ENCODE data around the gene WASL.

Gene WASL

DNA sequence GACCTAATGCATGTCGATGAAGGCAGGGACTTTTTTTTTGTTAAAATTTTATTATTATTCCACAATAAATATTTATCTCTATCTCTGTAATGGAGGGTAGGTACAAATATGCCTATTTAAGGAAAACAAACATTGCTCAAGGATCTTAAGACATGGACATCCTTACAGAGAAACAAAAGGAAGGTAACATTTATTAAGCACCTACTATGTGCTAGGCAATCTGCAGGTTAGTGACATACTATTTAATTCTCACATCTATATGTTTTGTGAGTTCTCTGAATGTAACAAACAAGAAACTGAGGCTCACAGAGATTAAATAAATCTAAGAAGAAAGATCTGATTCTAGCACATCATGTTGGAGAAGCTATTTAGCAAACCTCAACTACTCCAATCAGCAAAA is 61.1 kb downstream of the WASL start:
- DNase-seq: no peak

DNA sequence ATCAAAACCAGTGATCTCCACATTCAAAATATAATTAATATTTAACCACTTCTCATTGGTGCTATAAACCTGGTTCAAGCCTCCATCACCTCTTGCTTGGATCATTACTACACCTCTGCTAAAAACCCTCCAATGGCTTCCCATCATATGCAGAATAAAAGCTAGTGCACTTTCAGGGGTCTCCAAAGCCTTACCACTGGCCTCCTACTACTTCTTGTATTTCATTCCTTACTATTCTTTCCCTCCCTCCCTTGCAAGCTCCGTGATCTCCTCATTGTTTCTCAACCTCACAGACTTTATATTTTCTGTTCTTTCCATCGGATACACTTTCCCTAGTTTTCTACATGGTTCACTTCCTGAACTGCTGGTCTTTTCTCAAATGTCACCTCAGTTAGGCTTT is 61.6 kb downstream of the WASL start:
- no peak for DNase-seq

DNA sequence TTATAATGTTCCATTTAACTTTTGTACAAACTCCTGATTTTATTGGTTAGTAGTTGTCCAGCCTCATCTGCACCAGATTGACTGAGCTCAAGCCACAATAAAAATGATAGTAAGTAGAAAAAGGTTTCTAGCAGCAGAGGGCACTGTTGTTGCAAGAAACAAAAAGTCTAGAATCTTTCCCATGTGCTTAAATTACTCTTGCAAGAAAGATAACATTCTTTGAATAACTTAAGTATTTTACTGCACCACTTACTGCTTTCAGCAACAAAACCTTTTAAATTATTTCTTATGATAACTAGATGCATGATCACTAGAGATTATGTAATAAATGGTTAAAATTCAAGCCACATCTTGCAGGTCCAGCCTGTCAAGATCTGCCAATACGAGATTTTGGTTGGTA is 66.1 kb downstream of the WASL start:
- DNase-seq: peak; percentile 19

DNA sequence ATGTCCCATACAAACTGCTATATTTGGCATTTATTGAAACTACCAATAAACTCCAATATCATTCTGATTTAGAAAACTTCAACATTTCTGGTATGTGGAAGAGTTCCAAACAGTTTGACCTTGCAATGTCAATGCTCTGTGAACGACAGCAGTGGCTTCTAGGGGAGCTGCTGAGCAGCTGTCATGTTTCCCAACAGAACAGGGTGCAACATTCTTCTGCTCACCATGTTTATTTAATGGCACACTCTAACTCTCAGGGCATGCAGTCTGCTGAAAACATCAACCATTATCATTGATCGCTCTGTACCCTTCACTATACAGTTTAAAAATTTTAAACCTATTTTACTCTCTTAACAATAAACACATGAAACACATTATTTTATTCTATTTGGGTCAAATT is 67.2 kb downstream of the WASL start:
- DNase-seq: no peak

DNA sequence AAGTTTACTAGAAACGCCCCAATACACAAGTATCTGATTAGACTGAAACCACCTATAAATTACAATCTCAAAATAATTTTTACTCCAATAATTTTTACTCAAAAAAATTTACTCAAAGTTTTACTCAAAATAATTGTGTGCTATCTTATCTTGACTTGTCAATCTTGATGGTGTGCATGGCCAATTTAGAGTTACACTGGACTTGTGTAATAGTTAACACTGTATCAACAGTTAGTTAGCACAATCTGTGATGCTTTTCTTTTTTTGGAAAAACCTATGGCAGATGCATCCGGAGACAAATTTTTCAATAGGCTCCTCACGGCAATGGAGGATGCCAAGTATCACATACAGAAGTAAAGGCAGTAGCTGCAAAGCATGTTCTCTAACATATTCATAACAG is 68.2 kb downstream of the WASL start:
- DNase-seq: no peak

DNA sequence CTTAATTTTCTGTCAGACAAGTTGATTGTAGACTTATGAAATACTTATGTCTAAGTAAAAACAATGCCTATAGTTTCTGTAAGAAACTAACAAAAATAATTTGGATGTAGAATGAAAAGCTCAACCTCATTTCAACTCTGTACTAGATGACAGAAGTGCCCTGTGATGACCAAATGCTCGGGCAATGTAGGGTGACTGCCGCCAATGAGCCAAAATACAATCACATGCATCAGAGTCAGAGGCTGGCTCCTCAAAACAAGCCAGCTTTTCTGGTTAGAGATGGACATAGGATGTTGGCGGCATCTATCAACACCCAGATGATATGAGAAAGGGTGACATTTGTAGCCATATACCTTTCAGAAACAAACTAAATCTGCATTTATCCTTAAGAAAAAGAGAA is 69.2 kb downstream of the WASL start:
- no peak for DNase-seq

DNA sequence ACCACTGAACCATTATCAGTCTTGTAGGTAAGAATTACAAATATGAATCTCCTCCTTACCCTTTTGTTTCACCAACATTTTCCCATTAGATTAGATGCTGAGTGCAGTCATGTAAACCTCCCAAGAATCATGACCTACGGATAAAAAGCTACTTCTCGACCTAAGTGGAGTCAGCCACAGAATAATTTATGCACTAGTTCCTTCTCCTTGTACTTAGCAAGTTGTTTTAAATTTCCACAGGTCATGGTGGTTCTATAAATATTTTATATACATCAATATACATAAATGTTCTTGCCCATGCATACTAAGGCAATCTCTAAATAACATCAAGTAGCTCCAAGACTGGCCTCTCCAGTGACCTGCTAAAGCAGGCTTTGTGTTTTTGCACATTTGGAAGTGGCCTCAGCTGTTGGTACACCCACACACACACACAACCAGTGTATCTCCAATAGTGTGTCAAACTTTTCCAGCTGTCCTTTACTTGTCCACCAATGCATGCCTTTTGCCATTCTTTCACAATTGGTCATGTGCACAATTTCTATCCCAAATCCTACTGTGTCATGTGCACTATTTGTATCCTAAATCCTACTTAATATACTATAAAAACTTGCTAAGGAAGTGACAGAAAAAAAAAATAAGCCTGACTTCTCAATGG is 71.6 kb downstream of the WASL start:
- DNase-seq: no peak

DNA sequence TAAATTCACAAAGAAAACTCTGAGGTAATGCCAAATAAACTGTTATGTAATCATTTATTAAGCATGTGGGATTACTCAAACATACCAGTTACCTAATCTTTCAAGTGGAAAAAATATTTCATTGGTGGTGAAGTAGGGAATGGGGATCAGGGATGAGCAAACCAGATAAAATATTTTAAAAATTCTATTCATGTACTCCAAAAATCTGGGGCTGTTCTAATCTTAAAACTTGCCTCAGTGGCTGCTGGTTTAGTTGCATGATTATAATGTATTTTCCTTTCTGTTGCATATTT is 73.7 kb downstream of the WASL start:
- DNase-seq: no peak

DNA sequence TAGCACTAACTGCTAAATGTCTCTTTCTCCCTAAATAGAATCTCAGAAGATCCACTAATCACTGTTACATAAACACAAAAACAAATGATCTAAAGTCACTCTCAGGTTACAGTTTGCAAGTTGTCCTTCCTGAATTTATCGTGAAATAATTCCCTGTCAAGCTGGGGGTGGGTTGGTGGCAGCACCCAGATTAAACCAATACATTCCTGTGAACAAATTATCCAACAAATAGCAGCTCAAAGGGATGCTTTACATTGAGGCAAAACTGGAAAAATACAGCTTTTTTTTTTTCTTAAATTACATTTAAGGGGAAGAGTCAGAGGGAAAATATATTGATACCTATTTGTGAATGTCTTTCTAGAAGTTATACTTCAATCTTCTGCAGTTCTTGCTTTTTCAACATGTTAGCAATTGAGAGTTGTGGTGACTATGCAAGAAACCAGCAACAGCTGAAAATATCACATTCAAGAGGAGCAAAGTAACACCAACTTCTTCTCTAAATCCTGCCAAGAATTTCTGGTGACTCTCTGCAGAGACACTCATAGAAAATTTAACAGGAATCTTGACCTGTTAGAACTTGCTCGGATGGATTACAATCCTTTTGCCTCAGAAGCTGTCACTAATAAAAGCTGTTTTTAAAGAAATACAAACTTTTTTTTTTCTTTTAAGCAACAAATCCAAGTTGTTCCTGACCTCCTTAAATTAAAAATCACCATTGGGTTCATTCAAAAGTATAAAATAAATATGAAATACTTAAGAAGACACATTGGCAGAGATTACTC is 74.2 kb downstream of the WASL start:
- DNase-seq: no peak

DNA sequence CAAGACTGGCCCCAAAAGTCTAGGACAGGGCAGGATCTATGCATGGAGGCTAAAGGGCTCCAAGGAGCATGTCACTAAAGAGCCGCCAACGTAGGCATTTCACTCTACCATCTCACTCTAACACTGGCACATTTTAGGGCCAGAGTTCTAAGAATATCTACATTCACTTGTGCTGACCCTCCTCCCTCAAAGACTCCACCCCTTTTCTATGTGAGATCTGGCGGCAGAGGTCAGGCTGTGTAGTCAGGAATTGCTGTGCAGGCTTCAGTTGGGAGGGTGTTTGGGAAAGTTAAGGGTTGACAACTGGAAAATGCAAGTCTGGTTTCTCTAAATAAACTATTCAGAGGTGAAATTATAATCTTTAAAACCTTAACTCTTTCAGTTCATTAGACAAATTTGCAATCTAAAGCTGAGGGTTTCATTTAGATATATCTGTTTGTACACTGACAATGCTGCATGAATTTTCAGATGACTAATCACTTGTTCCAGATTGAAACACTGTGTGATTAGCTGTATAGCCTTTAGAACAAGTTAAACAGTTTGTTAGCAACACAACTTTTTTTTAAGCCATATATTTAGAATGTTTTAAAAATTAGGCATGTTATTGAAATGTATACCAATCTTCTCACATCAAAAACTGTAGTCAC is 74.9 kb downstream of the WASL start:
- no peak for DNase-seq

DNA sequence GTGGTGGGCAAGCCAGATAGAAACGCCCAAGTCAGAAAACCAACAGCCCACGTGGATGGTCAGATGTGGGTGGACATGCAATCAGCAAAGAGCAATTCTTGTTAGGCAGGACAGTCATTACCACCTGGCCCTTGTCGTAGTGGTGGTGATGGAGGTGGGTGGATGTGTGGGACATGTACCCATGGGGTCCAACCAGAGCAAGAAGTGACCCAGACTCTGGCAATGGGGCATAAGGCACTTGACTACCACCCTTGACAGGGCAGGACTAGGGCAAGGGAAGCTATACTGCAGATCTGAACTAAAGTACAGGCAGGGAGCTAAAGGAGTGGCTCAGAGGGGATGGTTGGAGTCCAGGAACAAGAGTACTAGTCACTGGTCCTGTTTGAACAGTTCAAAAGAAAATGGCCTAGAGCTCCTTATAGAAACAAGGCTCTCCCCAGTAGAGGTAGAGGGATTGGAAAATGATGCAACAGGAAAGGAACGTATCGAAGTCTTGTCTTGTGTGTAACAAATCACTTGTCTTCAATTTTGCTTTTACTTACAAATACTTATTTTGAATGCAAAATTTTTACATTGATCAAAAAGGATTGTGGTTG is 75.6 kb downstream of the WASL start:
- DNase-seq: no peak

DNA sequence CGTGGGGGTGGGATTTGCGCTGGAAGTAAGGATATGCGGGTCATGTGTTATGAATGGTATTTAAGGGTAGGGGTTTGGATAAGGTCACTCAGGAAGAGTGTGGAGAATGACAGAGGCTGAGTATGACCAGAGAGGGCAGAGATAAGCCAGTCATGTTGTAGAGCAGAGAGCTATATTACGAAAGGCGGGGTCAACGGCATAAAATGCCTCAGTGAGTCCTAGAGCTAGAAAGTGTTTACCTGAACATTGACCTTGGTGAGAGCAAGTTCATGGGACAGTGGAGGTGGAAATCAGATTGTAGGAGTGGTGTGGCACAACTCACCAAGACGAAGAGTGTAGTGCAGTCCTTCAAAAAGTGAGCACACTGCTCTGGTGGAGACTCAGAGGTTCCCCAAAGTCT is 79.3 kb downstream of the WASL start:
- DNase-seq: no peak

DNA sequence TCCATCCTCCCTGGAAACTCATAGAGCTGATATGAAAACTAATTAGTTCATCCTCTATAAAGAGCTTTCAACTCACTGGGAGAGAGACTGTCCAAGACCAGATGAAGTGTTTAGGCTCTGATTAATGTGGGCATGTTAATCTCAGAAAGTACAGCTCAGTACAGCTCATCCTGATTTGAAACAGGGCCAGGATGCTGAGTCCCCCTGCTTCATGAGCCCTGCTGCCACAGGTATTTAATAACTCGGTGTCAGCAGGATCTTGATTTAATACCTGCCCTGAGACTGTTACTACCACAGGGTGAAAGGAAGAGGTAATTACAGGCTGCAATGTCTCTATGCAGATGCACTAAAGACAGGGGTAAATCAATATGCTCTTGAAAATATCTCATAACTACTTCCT is 82.3 kb downstream of the WASL start:
- no peak for DNase-seq

DNA sequence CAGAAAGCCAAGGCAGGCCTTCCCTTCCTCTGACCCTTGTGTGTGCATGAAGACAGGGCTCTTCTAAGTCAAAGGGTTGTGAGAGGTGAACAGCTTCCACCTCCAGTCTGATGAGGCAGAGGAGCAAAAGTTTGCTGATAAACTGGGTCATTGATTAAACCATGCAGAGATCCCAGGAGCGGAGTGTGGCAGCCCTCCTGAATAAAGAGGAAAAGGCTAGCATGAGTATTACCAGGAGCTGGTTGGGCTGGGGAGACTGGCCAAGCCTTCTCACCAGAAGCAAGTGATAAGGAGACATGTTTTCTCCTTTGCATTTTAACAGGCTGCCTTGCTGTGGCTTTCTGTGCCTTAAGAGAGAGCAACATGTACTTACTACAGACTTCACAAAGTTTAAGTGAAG is 82.9 kb downstream of the WASL start:
- DNase-seq: no peak

DNA sequence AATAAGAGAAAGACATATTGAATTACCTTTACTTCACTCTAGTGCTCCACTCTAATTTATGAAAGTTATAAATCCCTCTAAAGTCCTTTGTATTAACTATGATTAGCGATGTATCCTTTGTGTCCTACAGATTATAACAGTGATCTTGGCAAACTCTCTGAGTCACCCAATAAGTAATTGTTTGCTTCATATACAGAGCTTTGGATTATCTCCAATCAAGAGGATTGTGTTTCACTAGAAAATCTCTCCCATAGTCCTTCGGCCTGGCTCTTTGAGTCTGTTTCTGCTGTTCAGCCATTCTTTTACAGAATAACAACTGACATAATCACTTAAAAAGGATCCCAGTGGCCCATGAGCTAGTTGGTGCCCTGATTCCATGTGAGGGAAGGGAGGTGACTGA is 83.6 kb downstream of the WASL start:
- no peak for DNase-seq

DNA sequence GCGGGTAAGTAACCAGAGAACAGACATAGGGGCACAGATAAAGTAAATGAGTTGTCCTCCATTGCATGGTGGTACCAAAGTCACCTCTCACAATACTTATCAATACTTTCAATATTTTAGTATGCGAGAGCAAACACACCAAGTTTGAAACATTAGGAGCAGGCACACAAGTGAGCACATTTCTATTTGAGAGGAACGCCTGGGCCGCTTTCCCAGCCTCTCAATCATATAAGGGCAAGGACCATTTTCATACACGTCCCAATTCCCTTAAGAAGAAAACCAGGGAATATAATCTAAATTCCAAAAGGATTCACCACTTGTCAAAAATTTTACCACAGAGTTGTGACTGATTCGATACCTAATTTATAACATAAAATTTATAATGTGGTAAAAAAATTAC is 85.6 kb downstream of the WASL start:
- DNase-seq: no peak

DNA sequence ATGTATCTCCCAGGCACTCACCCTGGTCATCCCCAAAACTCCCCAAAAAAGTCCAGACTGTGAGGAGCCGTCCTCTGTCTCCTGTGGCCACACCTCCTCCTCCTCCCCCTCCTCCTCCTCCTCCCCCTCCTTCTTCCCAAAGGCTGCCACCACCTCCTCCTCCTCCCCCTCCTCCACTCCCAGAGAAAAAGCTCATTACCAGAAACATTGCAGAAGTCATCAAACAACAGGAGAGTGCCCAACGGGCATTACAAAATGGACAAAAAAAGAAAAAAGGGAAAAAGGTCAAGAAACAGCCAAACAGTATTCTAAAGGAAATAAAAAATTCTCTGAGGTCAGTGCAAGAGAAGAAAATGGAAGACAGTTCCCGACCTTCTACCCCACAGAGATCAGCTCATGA is 86.0 kb downstream of the WASL start:
- no peak for DNase-seq

DNA sequence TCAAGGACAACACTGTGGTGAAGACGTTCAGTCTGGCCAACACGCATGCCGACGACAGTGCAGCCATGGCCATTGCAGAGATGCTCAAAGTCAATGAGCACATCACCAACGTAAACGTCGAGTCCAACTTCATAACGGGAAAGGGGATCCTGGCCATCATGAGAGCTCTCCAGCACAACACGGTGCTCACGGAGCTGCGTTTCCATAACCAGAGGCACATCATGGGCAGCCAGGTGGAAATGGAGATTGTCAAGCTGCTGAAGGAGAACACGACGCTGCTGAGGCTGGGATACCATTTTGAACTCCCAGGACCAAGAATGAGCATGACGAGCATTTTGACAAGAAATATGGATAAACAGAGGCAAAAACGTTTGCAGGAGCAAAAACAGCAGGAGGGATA is 86.5 kb downstream of the WASL start:
- no peak for DNase-seq

DNA sequence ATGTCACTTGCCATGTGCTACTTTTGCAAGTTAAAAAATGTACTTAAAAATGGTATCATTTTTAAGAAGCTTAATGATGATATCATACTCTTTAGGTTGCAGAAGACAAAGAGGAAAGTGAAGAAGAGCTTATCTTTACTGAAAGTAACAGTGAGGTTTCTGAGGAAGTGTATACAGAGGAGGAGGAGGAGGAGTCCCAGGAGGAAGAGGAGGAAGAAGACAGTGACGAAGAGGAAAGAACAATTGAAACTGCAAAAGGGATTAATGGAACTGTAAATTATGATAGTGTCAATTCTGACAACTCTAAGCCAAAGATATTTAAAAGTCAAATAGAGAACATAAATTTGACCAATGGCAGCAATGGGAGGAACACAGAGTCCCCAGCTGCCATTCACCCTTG is 87.0 kb downstream of the WASL start:
- no peak for DNase-seq

DNA sequence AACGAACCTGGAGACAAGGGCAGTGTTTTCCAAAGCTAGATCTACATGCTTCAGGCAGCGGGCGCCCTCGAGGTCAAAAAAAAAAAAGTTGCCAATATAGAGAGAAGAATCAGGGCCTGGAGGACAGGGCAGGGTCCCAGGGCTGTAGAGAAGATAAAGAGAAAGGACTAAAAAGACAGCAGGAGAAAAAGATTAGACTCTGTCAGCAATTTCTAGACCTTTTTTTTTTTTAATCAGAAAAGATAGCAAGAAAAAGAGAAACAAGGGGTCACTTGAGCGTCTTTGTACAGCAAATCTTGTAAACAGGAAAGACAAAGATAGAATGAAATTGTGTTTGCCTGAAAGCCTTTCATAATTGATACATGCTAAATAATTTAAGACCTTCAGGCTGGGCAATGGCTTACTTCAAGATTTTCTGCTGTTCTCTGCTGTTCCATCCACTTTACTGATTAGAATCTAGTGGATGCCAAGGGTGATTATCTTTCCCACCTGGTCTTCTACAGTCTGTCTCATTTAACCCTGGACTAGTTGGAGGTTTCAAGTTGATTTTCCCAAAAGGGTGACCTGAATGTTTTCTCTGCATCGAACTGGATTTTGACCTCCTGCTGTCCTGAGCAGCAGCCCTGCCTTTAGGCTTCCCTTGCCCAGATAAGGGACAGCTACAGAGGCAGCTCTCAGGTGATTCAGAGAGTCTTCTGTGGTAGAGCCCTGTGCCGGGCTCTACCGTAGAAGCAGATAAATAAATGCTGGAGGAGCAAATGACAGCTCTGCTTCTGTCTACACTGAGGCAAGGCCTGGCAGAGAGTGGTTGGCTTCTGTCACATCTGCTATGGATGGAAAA is 88.1 kb downstream of the WASL start:
- no peak for DNase-seq

DNA sequence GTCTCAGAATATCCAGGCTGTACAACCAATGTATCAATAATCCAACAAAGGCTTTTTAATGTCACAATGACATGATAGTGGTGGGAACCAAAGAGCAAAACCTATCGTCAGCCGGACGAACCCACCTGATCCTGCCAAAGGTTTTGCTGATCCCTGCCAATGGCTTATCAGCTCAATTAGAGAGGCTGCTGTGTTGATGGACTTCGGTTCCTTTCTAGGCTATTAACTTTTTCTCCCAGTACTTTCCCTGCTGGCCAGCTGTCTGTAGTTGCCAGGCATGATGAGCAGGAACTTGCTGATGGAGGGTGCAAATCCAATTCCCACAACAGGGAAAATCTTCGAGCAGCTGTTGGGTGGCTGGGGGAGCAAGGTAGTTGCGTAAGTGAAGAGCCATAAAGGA is 90.8 kb downstream of the WASL start:
- no peak for DNase-seq

DNA sequence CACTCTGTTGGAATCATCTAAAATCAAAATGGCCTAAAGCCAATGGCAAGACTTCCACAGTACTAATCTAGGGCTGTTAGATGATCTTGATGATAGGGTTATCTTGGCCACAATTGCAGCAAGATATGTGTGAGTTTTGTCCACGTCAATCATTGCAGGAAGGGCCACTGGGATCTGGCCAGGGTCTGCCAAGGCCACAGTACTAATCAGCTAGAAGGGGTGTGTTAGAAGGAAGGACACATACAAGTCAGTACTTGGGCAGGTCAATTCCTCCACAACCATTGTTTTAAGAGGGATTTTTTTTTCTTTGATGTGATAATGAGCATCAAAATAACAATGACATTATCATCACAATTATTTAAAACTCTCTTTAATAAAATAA is 91.5 kb downstream of the WASL start:
- no peak for DNase-seq

DNA sequence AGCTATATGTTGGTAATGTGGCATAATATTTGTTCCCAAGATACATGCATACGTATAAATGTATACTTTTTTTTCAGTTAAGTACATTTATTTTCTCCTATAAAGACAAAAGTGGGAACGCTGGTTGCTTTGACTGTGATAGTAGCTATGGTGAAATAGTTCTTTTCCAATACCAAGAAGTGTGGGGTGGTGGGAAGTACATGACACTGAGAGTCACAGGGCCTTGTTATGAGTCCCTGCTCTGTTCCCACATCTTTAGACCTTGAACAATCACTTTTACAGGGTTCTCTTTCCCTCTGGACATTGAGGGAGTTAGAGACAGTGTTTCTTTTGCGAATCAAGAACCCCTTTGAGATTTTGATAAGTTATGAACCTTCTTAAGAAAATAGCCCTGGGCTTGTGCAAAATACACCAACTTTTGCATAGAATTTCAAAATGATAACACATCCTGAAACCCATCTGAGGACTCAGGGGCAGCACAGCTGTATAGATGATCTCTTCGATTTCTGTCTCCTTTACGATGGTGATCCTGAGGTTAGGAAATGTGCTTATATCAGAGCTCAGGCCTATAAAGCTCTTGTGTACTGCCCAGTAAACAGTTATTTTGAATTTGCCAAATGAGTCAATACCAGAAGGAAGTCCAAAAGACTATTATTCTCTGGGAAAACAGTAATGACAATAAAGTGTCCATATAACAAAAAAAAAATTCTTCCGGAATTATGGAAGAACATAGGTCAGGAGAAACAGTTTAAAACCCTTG is 92.1 kb downstream of the WASL start:
- no peak for DNase-seq
